HEK293 (cell line): ENCODE measurements around the gene PPM1G.

ENCODE experiments used
- BCL11A ChIP-seq: fragments of 450-650 bp; formaldehyde crosslinking; IDR thresholded peaks from 2 replicates; pipeline ENCODE4 v1.5.1; 2016; ENCODE audit warnings: low read depth, missing biosample characterization, missing genetic modification characterization
- EGR2 ChIP-seq: fragments of 450-650 bp; formaldehyde crosslinking; IDR thresholded peaks from 2 replicates; pipeline ENCODE4 v1.5.1; 2016; ENCODE audit warnings: low read depth, missing biosample characterization, missing genetic modification characterization
- OVOL3 ChIP-seq: fragments of 450-650 bp; formaldehyde crosslinking; IDR thresholded peaks from 2 replicates; pipeline ENCODE4 v1.5.1; 2016; ENCODE audit warnings: missing biosample characterization, missing genetic modification characterization
- ZBTB10 ChIP-seq: fragments of 450-650 bp; formaldehyde crosslinking; IDR thresholded peaks from 2 replicates; pipeline ENCODE4 v1.5.1; 2016; ENCODE audit warnings: missing biosample characterization, missing genetic modification characterization
- ZBTB17 ChIP-seq: fragments of 450-650 bp; formaldehyde crosslinking; IDR thresholded peaks from 2 replicates; pipeline ENCODE4 v1.5.1; 2016; ENCODE audit warnings: missing biosample characterization, missing genetic modification characterization
- ZBTB48 ChIP-seq: fragments of 450-650 bp; formaldehyde crosslinking; IDR thresholded peaks from 2 replicates; pipeline ENCODE4 v1.5.1; 2016; ENCODE audit warnings: missing biosample characterization, missing genetic modification characterization
- ZEB2 ChIP-seq: fragments of 450-650 bp; formaldehyde crosslinking; IDR thresholded peaks from 2 replicates; pipeline ENCODE4 v1.5.1; 2016; ENCODE audit warnings: missing biosample characterization, missing genetic modification characterization
- ZFHX2 ChIP-seq: fragments of 450-650 bp; formaldehyde crosslinking; conservative IDR thresholded peaks from 2 replicates; pipeline ENCODE4 v1.5.1; 2016; ENCODE audit warnings: missing biosample characterization, missing genetic modification characterization
- ZNF133 ChIP-seq: fragments of 450-650 bp; formaldehyde crosslinking; IDR thresholded peaks from 2 replicates; pipeline ENCODE4 v1.5.1; 2016; ENCODE audit warnings: missing biosample characterization, missing genetic modification characterization
- ZNF138 ChIP-seq: fragments of 450-650 bp; formaldehyde crosslinking; IDR thresholded peaks from 2 replicates; pipeline ENCODE4 v1.5.1; 2016; ENCODE audit warnings: missing biosample characterization, missing genetic modification characterization, borderline replicate concordance
- ZNF146 ChIP-seq: fragments of 450-650 bp; formaldehyde crosslinking; IDR thresholded peaks from 2 replicates; pipeline ENCODE4 v1.5.1; 2016; ENCODE audit warnings: missing biosample characterization, missing genetic modification characterization
- ZNF184 ChIP-seq: fragments of 450-650 bp; IDR thresholded peaks from 2 replicates; pipeline ENCODE4 v1.5.1; 2018; ENCODE audit warnings: missing biosample characterization, mild to moderate bottlenecking, missing genetic modification characterization
- ZNF19 ChIP-seq: fragments of 450-650 bp; formaldehyde crosslinking; IDR thresholded peaks from 2 replicates; pipeline ENCODE4; 2016; ENCODE audit warnings: missing biosample characterization, missing genetic modification characterization, low read depth
- ZNF2 ChIP-seq: fragments of 450-650 bp; formaldehyde crosslinking; IDR thresholded peaks from 2 replicates; pipeline ENCODE4 v1.5.1; 2016; ENCODE audit warnings: missing biosample characterization, missing genetic modification characterization
- ZNF202 ChIP-seq: fragments of 450-650 bp; formaldehyde crosslinking; IDR thresholded peaks from 2 replicates; pipeline ENCODE4 v1.5.1; 2016; ENCODE audit warnings: missing biosample characterization, missing genetic modification characterization, borderline replicate concordance
- ZNF239 ChIP-seq: fragments of 450-650 bp; formaldehyde crosslinking; IDR thresholded peaks from 2 replicates; pipeline ENCODE4 v1.5.1; 2016; ENCODE audit warnings: missing biosample characterization, missing genetic modification characterization
- ZNF26 ChIP-seq: fragments of 450-650 bp; formaldehyde crosslinking; IDR thresholded peaks from 2 replicates; pipeline ENCODE4 v1.5.1; 2016; ENCODE audit warnings: missing biosample characterization, missing genetic modification characterization
- ZNF335 ChIP-seq: fragments of 450-650 bp; formaldehyde crosslinking; conservative IDR thresholded peaks from 2 replicates; pipeline ENCODE4 v1.5.1; 2016; ENCODE audit warnings: missing biosample characterization, missing genetic modification characterization
- ZNF391 ChIP-seq: fragments of 450-650 bp; formaldehyde crosslinking; IDR thresholded peaks from 2 replicates; pipeline ENCODE4 v1.5.1; 2016; ENCODE audit warnings: low read depth, missing biosample characterization, missing genetic modification characterization, borderline replicate concordance
- ZNF404 ChIP-seq: fragments of 450-650 bp; formaldehyde crosslinking; IDR thresholded peaks from 2 replicates; pipeline ENCODE4 v1.5.1; 2017; ENCODE audit warnings: missing biosample characterization, missing genetic modification characterization
- ZNF501 ChIP-seq: fragments of 450-650 bp; formaldehyde crosslinking; IDR thresholded peaks from 2 replicates; pipeline ENCODE4 v1.5.1; 2016; ENCODE audit warnings: missing biosample characterization, missing genetic modification characterization
- ZNF571 ChIP-seq: fragments of 450-650 bp; formaldehyde crosslinking; IDR thresholded peaks from 2 replicates; pipeline ENCODE4 v1.5.0; 2017; ENCODE audit warnings: missing biosample characterization, missing genetic modification characterization
- ZNF600 ChIP-seq: fragments of 450-650 bp; formaldehyde crosslinking; IDR thresholded peaks from 2 replicates; pipeline ENCODE4 v1.5.1; 2016; ENCODE audit warnings: missing biosample characterization, missing genetic modification characterization
- ZNF621 ChIP-seq: fragments of 450-650 bp; formaldehyde crosslinking; IDR thresholded peaks from 2 replicates; pipeline ENCODE4 v1.5.1; 2017; ENCODE audit warnings: missing biosample characterization, missing genetic modification characterization
- ZNF626 ChIP-seq: fragments of 450-650 bp; sonication (Bioruptor Pico); formaldehyde crosslinking; IDR thresholded peaks from 2 replicates; pipeline ENCODE4 v1.5.1; 2018; ENCODE audit warnings: missing biosample characterization, missing genetic modification characterization, inconsistent platforms
- ZNF629 ChIP-seq: fragments of 450-650 bp; formaldehyde crosslinking; IDR thresholded peaks from 2 replicates; pipeline ENCODE4 v1.5.1; 2017; ENCODE audit warnings: missing biosample characterization, missing genetic modification characterization
- ZNF654 ChIP-seq: fragments of 450-650 bp; formaldehyde crosslinking; IDR thresholded peaks from 2 replicates; pipeline ENCODE4 v1.5.1; 2016; ENCODE audit warnings: low read depth, missing biosample characterization, missing genetic modification characterization
- ZNF843 ChIP-seq: fragments of 450-650 bp; formaldehyde crosslinking; IDR thresholded peaks from 2 replicates; pipeline ENCODE4 v1.5.1; 2016; ENCODE audit warnings: missing biosample characterization, missing genetic modification characterization
- TF ChIP-seq, protein P1 (sequence below): fragments of 450-650 bp; formaldehyde crosslinking; IDR thresholded peaks from 2 replicates; pipeline ENCODE4 v1.5.0; 2017; ENCODE audit warnings: missing biosample characterization, missing genetic modification characterization, borderline replicate concordance
- TF ChIP-seq, protein P2 (sequence below): fragments of 450-650 bp; formaldehyde crosslinking; IDR thresholded peaks from 2 replicates; pipeline ENCODE4 v1.5.1; 2016; ENCODE audit warnings: missing biosample characterization, missing genetic modification characterization, low read depth
- TF ChIP-seq, protein P3 (sequence below): fragments of 450-650 bp; formaldehyde crosslinking; IDR thresholded peaks from 2 replicates; pipeline ENCODE4 v1.5.1; 2016; ENCODE audit warnings: missing biosample characterization, missing genetic modification characterization, low read depth

PPM1G gene

DNA sequence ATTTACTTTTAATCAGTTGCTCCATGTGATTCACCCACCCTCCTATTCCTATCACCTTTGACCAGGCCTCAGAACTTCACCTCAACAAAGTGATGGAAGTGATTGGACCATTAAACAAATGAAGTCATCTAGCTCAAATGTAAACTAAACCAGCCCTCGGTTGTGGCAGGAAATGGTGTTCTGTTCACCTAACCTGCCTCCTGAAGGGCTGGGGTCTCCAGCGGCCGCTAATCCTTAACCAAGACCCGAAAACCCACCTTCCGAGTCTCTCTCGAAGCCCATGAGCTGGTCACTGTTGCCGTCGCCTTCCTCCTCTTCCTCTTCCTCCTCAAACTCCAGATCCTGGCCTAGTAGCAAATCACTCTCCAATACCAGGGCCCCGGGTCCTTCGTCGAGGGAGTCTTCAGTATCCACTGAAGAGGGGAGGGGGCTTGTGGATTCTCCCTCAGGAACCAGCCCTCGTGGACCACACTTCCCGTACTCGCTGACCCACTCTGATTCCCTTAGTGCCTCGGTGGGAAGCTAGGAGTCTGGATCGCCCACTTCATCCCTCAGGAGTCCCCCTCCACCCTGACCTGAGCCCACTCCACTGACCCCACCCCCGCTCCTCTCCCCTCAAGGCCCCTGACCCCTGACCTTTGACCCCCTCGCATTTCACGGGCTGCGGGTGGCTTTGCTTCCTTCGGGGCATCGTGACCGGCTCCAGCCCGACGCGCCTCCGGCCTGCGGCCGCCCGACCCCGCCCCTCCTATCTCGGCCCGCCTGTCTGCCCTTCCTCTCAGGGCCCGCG is 29.4 kb downstream of the PPM1G start (continued):
- TF ChIP-seq ZNF26 (tag by site-specific recombination) (no peak), ZNF146 (tag by site-specific recombination) (no peak), ZEB2 (tag by site-specific recombination) (no peak), BCL11A (tag by site-specific recombination) (peak; percentile 67), ZNF184 (tag by site-specific recombination) (no peak), ZNF501 (tag by site-specific recombination) (no peak), ZNF404 (tag by site-specific recombination) (no peak), ZNF138 (tag by site-specific recombination) (no peak), ZNF335 (peak; percentile 71), ZNF654 (tag by site-specific recombination) (no peak), OVOL3 (tag by site-specific recombination) (no peak), ZNF133 (no peak), ZNF600 (tag by site-specific recombination) (peak; percentile 78), ZNF843 (tag by site-specific recombination) (no peak), EGR2 (tag by site-specific recombination) (peak; percentile 62), ZNF2 (tag by site-specific recombination) (0 out of 2 replicates have a peak, but pooled peaks have one; percentile 27), ZNF239 (no peak), ZNF202 (tag by site-specific recombination) (no peak), ZBTB17 (tag by site-specific recombination) (no peak; the same call in 1 of the 2 replicates), ZBTB10 (tag by site-specific recombination) (0 out of 2 replicates have a peak, but pooled peaks have one; percentile 24), ZNF626 (tag by site-specific recombination) (no peak), ZNF629 (tag by site-specific recombination) (peak; percentile 42), ZBTB48 (tag by site-specific recombination) (peak; percentile 20), ZNF571 (tag by site-specific recombination) (no peak), ZNF621 (tag by site-specific recombination) (no peak), ZNF19 (no peak), ZFHX2 (peak; percentile 48), ZNF391 (no peak)
- TF ChIP-seq, protein P1, sequence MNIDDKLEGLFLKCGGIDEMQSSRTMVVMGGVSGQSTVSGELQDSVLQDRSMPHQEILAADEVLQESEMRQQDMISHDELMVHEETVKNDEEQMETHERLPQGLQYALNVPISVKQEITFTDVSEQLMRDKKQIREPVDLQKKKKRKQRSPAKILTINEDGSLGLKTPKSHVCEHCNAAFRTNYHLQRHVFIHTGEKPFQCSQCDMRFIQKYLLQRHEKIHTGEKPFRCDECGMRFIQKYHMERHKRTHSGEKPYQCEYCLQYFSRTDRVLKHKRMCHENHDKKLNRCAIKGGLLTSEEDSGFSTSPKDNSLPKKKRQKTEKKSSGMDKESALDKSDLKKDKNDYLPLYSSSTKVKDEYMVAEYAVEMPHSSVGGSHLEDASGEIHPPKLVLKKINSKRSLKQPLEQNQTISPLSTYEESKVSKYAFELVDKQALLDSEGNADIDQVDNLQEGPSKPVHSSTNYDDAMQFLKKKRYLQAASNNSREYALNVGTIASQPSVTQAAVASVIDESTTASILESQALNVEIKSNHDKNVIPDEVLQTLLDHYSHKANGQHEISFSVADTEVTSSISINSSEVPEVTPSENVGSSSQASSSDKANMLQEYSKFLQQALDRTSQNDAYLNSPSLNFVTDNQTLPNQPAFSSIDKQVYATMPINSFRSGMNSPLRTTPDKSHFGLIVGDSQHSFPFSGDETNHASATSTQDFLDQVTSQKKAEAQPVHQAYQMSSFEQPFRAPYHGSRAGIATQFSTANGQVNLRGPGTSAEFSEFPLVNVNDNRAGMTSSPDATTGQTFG (tag by site-specific recombination) = no peak
- TF ChIP-seq, protein P2, sequence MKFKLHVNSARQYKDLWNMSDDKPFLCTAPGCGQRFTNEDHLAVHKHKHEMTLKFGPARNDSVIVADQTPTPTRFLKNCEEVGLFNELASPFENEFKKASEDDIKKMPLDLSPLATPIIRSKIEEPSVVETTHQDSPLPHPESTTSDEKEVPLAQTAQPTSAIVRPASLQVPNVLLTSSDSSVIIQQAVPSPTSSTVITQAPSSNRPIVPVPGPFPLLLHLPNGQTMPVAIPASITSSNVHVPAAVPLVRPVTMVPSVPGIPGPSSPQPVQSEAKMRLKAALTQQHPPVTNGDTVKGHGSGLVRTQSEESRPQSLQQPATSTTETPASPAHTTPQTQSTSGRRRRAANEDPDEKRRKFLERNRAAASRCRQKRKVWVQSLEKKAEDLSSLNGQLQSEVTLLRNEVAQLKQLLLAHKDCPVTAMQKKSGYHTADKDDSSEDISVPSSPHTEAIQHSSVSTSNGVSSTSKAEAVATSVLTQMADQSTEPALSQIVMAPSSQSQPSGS (tag by site-specific recombination) = peak; percentile 19; the same call in 1 of the 2 replicates
- TF ChIP-seq, protein P3, sequence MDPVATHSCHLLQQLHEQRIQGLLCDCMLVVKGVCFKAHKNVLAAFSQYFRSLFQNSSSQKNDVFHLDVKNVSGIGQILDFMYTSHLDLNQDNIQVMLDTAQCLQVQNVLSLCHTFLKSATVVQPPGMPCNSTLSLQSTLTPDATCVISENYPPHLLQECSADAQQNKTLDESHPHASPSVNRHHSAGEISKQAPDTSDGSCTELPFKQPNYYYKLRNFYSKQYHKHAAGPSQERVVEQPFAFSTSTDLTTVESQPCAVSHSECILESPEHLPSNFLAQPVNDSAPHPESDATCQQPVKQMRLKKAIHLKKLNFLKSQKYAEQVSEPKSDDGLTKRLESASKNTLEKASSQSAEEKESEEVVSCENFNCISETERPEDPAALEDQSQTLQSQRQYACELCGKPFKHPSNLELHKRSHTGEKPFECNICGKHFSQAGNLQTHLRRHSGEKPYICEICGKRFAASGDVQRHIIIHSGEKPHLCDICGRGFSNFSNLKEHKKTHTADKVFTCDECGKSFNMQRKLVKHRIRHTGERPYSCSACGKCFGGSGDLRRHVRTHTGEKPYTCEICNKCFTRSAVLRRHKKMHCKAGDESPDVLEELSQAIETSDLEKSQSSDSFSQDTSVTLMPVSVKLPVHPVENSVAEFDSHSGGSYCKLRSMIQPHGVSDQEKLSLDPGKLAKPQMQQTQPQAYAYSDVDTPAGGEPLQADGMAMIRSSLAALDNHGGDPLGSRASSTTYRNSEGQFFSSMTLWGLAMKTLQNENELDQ (tag by site-specific recombination) = no peak
